Ishikawa (cell line): Measurements from ENCODE around the gene CEP350.
A peak's percentile ranks its signal among the peaks of the same experiment; 100 is the strongest.

Experiments
- CEBPB ChIP-seq: IDR thresholded peaks from 2 replicates; pipeline ENCODE4 v1.6.1; 2012
- CREB1 ChIP-seq: IDR thresholded peaks from 2 replicates; pipeline ENCODE4 v1.6.1; 2012; ENCODE audit warnings: low read depth
- EGR1 ChIP-seq: IDR thresholded peaks from 2 replicates; pipeline ENCODE4 v1.6.1; 2012
- EP300 ChIP-seq: IDR thresholded peaks from 2 replicates; pipeline ENCODE4 v1.6.1; 2012; ENCODE audit warnings: borderline replicate concordance
- FOXM1 ChIP-seq: IDR thresholded peaks from 2 replicates; pipeline ENCODE4 v1.6.1; 2012; ENCODE audit warnings: low read depth, borderline replicate concordance
- NFIC ChIP-seq: IDR thresholded peaks from 2 replicates; pipeline ENCODE4 v1.6.1; 2012
- RAD21 ChIP-seq: IDR thresholded peaks from 2 replicates; pipeline ENCODE4 v1.6.1; 2012; ENCODE audit warnings: low read depth
- REST ChIP-seq: IDR thresholded peaks from 2 replicates; pipeline ENCODE4 v1.6.1; 2012; ENCODE audit warnings: low read depth, mild to moderate bottlenecking
- TAF1 ChIP-seq: IDR thresholded peaks from 2 replicates; pipeline ENCODE4 v1.6.1; 2012; ENCODE audit warnings: low read depth, mild to moderate bottlenecking
- TCF12 ChIP-seq: IDR thresholded peaks from 2 replicates; pipeline ENCODE4 v1.6.1; 2012; ENCODE audit warnings: low read depth
- TEAD4 ChIP-seq: IDR thresholded peaks from 2 replicates; pipeline ENCODE4 v1.6.1; 2012
- YY1 ChIP-seq: IDR thresholded peaks from 2 replicates; pipeline ENCODE4 v1.6.1; 2012; ENCODE audit warnings: low read depth
- ZBTB7A ChIP-seq: IDR thresholded peaks from 2 replicates; pipeline ENCODE4 v1.6.1; 2012; ENCODE audit warnings: low read depth
- TF ChIP-seq, protein P1 (sequence below): IDR thresholded peaks from 2 replicates; pipeline ENCODE4 v1.6.1; 2012
- TF ChIP-seq, protein P2 (sequence below): IDR thresholded peaks from 2 replicates; pipeline ENCODE4 v1.6.1; 2012

The CEP350 gene

GRCh38 chr1:179933219-179933618 lies 21.4 kb upstream of the CEP350 start:
- no peak for TF ChIP-seq CREB1
- no peak for TF ChIP-seq YY1
- TF ChIP-seq TEAD4: no peak
- TF ChIP-seq TCF12: no peak
- TF ChIP-seq RAD21: no peak

DNA sequence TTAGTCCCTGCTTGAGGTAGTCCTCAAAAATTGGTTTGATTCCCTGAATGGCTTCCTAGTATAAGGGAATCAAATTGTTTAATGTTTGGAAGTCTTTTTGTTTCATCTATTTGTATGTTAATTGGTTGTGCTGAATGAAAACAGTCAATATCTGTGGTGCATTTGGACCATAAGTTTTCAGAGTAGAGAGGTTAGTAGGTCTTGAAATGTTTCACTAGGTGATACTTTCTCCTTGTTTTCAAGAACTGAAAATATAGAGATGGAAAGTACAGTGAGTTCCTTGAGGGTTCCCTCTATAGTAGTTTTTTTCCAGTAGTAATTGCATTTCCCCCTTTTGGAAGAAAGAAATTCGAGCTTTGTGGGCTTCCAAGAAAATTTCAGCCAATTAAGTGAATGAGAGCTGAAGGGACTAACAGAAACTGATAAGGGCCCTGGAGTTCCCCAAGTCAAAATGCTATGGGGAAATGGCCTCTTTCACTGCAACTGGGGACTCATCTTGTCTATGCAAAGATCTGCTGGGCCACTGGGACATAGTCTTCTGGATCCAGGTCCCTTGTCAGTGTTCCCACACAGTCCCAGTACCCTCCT lies 18.6 kb upstream of the CEP350 start:
- no peak for TF ChIP-seq TAF1
- no peak for TF ChIP-seq CEBPB
- no peak for TF ChIP-seq EGR1
- TF ChIP-seq RAD21: no peak
- no peak for TF ChIP-seq NFIC

DNA sequence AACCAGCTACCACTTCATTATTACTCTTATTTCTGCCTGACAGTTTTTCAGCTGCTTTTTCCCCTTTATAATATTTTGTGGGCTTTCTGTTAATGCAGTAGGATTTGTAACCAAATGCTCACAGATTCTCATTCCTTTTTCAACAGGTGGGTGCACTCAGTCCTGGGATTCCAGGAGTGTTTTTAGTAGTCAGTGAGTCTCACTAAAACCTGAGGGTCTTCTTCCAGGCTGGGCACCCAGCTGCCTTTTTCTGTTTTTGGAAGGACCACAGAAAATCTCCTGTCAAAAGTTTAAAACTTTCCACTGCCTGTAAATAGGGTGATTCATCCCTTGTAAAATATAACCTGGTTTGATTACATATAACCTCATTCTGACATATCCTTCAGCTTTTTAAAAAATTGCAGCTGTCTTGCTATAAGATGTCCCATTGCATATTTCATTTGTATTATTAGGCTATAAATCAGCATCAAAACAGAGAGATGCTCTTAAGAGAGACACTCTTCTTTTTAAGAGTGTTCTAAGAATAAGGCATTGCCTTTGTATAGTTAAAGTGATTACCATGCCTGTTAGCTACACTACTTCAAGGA lies 16.8 kb upstream of the CEP350 start:
- TF ChIP-seq EP300 (no peak), FOXM1 (no peak), REST (no peak), CEBPB (no peak), NFIC (no peak), TAF1 (no peak), ZBTB7A (no peak), TCF12 (no peak), YY1 (no peak), TEAD4 (no peak), CREB1 (no peak)
- TF ChIP-seq, protein P1, sequence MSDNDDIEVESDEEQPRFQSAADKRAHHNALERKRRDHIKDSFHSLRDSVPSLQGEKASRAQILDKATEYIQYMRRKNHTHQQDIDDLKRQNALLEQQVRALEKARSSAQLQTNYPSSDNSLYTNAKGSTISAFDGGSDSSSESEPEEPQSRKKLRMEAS: no peak

GRCh38 chr1:179938752-179939151 lies 15.9 kb upstream of the CEP350 start:
- 0 out of 2 replicates have a peak, but pooled peaks have one; percentile 27 for TF ChIP-seq CEBPB
- no peak for TF ChIP-seq YY1
- peak; percentile 46; the same call in 1 of the 2 replicates for TF ChIP-seq NFIC

- TF ChIP-seq FOXM1 (no peak), CREB1 (no peak), NFIC (no peak), RAD21 (no peak), ZBTB7A (no peak), TEAD4 (no peak), YY1 (no peak), EGR1 (no peak), TAF1 (no peak), REST (no peak), TCF12 (no peak), EP300 (no peak), CEBPB (no peak)
- TF ChIP-seq, protein P1: no peak
- TF ChIP-seq, protein P2, sequence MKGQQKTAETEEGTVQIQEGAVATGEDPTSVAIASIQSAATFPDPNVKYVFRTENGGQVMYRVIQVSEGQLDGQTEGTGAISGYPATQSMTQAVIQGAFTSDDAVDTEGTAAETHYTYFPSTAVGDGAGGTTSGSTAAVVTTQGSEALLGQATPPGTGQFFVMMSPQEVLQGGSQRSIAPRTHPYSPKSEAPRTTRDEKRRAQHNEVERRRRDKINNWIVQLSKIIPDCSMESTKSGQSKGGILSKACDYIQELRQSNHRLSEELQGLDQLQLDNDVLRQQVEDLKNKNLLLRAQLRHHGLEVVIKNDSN: no peak
Observed at GRCh38 chr1:179939941-179940340, 14.7 kb upstream of the CEP350 start.

- TF ChIP-seq NFIC (no peak), FOXM1 (no peak), CEBPB (no peak)
- TF ChIP-seq, protein P1: no peak
Observed at GRCh38 chr1:179941454-179941853, 13.2 kb upstream of the CEP350 start.

DNA sequence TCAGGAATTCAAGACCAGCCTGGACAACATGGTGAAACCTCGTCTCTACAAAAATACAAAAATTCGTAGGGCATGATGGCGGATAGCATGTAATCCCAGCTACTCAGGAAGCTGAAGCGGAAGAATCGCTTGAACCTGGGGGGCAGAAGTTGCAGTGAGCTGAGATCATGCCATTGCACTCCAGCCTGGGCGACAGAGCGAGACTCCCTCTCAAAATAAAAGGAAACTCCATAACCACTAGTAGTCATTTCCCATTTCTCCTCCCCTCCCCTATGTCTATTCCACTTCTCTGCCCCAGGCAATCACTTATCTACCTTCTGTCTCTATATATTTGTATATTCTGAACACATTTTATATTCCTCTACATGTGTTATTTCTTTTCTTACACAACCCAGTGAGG lies 4.0 kb upstream of the CEP350 start:
- TF ChIP-seq TCF12: no peak
- no peak for TF ChIP-seq NFIC
- TF ChIP-seq EP300: no peak
